Activated CD4-positive, alpha-beta T cell treated with anti-CD3 and anti-CD28 coated beads, Interleukin-2, amount 50 U/mL, for 24 hours (primary cell): Measurements from ENCODE around the gene RASSF6.
"Not testable (repeated sequence)": the region's sequence is repeated elsewhere in the genome, so short reads cannot be mapped to it uniquely, and the experiment has no call there.

Experiments
- DNase-seq, 2 donors: peaks; one replicate each; pipeline ENCODE4 v3.0.0-alpha.2; 2020; ENCODE audit warnings: low read depth in 1 of 2, low spot score in 1 of 2

Gene RASSF6

DNA sequence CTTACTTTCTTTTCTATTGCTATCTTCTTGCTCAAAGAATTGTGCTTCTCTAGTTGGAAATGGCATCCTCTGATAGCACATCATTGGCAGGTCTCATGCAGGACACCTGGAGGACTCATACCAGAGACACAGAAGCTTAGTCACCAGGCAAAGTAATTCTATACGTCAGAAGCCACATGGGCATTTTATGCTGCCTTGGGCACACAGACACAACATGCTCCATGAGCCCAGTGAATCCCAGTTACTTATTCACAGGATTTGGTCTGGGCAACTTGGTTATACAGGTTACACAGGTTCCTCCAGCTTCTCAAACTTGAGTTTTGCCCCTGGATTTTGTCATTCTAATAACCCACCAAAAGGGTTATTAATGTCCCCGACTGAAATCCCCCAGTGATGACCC is 7.1 kb downstream of the RASSF6 start:
- DNase-seq, result no peak

DNA sequence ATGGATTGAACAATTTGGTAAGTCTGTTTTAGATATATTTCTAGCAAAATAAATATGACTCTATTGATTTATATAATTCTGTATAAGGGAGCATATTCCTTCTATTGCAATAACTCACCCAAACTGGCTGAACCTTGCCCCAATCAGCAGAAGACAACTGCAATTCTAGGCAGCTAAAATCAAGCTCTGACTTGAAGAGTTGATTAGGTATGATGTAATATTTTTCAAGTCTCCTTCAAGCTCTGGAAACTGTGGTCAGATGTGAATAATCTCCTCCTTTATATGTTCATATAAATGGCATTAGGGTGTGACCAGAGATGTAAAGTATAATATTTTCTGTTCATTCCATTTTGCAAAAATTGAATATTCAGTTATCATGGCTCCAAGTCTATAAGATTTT is 8.2 kb downstream of the RASSF6 start:
- no peak for DNase-seq

DNA sequence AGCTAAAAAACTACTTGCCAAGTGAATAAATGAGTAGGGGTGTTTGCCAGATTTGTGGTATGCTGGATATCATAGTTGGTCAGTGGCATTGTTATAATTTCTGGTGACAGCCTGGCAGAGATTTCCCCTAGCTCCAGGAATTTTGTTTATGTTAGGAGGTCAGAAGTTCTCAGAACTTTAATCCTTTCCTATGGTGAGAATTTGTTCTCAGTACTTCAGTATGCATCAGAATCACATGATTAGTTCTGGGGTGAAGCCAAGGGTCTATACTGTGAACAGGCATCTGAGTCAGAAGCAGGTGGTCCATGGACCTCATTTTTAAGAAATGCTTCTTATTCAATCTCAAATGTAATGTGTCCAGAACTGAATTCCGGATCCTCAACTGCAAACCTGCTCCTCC is 10.5 kb downstream of the RASSF6 start:
- DNase-seq, result no peak

DNA sequence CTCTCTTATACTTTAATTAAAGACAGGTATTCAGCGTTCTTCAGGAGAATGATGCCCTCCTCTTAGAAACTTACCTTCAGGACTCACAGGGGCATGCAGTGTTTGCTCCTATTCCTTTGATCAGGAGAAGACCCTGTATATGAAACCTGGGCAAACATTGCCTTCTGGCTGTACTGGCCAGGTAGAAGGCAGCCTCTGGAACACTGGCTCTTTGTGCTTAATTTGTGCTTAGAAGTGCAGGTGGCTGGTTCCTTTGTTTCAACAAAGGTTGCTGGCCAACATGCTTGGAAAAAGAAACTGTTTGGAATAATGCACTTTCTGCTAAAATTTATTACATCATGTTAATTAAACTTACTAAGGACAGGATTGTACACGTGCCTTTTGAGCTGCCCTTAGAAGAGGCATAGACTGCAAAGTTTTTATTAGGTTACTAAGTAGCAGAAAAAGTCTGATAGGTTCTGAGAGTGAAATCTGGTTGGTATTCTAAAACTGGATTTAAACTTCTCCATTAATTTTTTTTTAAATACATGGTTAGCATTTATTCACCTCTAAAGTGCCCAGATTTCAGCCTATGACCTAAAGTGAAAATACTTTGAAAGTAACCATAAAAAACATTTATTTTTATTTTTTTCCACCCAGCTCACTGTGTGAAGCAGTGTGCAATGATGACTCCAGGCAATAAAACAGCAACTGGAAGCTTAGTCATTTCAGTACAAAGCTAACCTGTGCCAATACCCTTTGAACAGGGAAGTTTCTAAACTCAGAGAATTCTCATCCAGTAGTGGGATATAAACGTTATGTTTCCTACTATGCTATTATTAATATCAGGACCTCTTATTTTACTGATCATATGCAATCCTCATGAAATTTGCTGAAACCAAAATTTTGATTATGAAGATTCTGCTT is 11.3 kb downstream of the RASSF6 start:
- no peak for DNase-seq

DNA sequence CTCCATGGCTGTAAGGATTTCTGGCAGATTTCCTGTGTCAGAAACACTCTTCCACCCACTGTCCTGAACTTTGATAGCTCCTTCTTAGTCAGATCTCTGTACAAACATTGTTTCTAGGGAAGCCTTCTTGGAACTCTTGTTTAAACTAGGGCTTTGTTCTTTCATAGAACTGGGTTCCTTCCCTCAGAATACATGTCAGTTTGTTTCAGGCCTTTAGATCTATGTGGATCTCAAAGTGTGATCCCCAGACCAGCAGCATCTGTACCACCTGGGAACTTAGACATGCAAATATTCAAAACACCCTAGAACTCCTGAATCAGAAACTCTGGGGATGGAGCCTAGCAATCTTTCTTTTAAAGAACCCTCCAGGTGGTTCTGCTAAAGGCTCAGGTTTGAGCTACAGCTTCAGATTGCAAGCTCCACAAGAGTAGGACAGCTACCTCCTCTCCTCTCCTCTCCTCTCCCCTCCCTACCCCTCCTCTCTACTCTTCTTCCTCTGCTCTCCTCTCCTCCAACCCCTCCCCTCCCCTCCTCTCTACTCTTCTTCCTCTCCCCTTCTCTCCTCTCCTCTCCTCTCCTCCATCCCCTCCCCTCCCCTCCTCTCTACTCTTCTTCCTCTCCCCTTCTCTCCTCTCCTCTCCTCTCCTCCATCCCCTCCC is 12.7 kb downstream of the RASSF6 start:
- no peak for DNase-seq

DNA sequence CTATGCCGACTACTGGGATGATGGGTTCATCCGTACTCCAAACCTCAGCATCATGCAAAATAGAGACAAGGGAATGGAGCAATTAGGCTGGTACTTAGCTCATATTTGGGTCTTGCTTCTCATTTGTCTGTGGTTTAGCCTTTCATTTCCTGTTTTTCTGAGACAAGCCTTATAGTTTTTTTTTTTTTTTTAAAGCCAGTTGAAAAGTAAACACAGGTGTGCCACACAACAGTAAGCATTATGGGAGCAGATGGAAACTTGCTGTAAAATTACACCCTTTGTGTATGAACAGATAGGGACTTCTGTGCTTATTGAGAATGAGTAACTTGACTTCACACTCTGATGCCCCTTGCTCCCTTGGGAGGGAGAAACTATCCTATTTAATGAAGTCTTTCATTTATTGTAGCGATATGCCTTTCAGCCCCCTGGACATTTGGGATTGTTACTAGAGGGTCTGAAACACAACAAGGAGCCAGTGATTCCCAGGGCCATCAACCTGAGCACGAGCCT is 13.7 kb downstream of the RASSF6 start:
- no peak for DNase-seq

DNA sequence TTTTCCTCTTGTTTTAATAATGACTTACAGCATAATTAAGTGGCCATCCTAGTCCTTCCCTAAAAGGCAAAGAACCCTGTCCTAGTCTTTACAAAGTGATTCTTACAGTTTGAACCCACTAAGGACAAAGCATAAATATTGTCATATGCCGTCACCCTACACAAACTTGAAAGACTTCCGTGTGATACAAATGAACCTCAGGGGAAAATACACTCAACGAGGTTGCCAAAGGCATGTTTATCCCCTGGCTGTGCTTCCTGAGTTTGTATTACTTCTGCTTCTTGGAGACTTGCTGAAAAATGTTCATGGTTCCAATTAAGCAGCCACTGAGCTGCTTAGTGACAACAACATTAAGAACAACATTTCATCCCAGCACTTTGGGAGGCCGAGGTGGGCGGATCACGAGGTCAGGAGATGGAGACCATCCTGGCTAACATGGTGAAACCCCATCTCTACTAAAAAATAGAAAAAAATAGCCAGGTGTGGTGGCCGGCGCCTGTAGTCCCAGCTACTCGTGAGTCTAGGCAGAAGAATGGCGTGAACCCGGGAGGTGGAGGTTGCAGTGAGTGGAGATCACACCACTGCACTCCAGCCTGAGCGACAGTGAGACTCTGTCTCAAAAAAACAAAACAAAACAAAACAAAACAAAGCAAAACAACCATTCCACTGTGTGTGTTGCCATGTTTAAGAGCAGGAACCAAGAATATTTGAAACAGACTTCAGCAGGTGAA is 16.2 kb downstream of the RASSF6 start:
- DNase-seq, result no peak

DNA sequence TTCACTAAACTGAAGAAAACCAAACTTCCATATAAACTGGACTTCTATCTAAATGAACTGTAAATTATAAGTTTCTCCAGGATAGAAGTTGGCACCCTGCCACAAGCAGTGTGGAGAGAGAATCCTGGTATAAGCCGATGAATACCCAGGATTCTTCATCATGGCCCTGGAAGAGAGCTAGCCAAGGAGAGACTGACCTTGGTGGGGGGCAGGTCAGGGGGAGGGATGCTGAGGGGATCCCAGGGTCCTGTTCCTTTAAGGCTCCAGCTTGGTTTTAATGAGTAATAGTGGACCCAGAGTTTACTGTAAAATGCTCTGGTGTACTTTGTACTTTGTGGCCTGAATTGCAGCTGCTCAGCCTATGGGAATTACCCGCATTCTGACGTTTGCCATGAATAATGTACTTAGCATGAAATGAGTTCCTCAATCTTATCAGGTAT is 16.9 kb downstream of the RASSF6 start:
- DNase-seq, result no peak

DNA sequence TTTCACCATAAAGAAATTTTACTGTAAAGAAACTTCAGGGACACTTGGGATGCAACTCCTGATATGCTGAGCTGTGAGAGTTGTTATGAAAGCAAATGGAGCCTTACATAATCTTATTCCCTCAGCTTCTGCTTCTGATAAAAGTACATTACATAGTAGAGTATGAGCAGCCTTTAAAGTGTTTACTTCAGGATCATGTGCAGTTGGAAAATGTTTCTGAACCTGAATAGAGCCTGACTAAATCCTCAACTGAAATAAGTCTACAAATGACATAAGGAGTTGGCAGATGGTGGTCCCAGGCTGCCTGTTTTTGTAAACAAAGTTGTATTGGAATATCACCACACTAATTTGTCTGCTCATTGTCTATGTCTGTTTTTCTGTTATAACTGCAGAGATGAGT is 19.3 kb downstream of the RASSF6 start:
- no peak for DNase-seq

DNA sequence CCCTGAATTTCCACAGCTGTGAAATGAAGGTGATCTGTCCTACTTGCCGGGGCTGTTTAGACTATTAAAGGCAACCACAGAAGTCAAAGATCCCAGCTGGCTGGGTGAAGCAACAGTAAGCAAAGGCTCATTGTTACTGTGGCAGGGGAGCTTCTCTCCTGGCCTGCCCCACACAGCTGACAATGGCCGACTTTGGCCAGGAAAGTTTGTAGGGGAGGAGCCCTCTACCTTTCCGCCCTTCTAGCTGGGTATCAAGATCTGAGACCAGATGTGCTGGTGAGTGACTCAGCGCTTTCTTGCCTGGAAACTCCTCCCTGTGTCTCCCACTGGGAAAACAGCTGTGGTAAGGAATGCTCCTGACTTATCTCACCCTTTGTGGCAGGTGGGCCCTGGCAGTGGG is 21.1 kb downstream of the RASSF6 start:
- DNase-seq, result no peak

DNA sequence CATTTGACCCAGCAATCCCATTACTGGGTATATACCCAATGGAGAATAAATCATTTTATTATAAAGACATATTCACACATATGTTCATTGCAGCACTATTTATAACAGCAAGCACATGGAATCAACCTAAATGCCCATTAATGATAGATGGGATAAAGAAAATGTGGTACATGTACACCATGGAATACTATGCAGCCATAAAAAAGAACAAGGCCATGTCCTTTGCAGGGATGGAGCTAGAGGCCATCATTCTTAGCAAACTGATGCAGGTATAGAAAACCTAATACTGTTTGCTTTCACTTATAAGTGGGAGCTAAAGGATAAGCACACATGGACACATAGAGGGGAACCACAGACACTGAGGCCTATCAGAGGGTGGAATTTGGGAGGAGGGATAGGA is 22.6 kb downstream of the RASSF6 start:
- DNase-seq, result no peak

DNA sequence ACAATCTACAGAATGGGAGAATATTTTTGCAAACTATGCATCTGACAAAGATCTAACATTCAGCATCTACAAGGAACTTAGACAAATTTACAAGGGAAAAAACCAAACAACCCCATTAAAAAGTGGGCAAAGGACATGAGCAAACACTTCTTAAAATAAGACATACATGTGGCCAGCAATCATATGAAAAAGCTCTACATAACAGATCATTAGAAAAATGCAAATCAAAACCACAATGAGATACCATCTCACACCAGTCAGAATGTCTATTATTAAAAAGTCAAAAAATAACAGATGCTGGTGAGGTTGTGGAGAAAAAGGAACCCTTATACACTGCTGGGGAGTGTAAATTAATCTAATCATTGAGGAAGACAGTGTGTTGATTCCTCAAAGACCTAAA is 23.1 kb downstream of the RASSF6 start:
- not testable (repeated sequence) for DNase-seq

DNA sequence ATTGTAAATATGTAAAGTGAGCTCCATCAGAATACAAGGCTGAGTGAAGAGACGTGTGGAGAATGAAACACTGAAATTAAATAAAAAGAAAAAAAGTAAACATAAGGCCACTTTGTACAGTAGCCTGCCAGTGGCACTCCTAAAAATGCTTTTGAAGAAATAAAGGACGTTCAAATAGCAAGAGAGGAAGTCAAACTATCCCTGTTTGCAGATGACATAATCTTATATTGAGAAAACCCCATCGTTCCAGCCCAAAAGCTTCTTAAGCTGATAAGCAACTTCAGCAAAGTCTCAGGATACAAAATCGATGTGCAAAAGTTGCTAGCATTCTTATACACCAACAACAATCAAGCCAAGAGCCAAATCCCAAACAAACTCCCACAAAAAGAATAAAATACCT is 24.2 kb downstream of the RASSF6 start:
- no peak for DNase-seq

DNA sequence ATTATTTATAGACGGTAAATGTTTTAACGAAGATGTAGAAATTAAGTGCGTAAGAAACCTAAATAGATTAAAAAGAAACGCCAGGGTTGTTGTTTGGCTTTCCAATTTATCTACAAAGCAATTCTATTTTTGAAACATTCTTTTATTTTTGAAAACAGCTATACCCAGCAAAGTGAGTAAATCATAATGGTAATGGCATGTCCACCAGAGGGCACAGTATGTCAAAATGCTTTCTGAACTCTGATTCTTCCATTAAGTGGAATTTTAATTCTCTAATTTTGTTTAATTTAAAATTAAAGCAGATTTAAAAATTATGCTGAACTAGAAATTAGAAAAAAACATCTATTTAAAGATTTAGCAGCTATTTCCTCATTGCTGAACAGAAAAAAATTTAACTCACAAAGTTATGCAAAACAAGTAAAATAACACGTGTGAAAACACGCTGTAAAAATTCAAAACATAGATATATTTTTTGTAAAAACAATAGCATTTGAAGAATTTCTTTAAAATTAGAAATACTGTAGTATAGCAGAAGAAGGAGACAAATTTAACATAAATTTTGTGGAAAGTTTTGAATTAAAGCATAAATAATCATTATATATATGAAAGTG is 26.5 kb downstream of the RASSF6 start:
- no peak for DNase-seq

DNA sequence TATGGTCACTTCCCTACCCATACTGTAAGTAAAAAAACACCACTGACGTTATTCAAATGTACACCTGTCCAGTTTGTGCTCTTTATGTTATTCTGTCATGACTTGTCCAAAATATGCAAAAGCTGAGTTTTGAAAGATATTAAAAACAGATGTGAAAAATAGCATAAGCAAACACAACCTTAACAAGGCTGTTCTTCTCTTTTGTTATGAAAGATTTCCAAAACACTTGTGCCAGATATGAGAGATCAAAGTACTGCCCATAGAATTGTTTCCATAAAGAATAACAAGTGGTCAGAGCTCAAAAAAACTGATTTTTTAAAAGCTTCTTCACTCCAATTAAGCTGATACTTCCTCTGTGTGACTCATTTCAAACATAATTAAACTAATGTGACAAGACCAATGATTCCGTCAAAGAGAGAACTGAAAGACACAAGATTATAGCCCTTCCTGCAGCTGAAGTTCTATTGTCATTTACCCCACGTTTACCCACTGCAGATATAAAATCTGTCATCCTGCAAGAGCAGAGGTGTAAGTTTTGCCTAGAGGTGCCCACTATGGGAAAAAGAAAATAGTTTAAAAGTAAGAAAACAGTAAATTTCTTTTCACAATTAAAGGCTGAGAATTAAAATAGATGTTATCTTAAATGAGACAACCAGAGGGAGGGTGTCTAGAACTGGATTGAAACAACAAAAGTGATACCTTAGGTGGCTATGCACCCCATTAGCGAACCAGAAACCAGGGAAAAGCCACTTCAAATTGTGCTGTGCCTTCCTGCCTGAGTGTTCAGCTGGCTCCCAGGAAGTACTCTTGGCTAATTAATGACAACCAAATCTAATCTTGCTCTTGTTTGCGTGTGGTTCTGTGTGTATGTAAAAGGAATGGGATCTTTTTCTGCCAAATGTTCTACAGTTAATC is 30.1 kb downstream of the RASSF6 start:
- DNase-seq, result no peak

DNA sequence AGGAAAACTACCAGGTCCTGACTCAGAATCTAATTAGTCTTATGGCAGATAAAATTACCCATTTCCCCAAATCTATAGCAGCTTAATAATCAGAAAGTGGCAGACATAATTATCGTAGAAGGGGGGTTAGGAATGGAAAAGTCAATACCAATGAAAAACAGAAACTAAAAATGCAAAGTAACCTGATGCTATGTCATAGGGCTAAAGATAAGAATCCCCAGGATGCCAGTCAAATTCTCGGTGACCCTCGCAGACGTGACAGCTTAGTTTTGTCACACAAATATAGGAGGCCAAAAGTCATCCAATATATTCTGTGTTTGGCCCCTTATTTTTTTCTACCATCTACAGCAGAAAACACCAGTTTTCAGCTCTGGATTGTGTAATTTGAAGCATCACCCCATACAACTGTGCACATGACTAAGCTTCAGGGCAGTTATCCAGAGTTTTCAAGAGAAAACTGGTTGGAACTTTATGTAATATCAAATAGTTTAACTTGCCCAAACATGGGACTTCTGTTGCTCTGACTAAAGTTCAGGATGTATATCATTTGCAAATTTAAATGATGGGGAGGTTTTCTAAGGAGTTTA is 30.9 kb downstream of the RASSF6 start:
- DNase-seq, result no peak

DNA sequence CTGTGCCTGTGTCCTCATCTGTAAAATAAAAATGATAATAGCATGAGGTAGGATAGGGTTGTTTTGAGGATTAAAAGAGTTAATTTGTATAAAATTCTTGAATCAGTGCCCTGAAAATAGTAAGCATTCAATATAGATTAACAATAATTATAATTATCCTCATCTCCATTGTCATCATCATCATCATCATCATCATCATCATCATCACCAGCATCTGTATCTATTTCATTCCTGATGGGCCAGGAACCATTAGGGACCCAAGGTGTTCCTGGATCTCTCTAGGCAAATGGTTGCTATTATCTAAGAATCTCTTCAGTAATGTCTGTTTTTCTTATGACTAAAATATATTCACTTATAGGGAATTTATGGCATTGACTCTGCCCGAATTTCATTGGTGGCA is 31.6 kb downstream of the RASSF6 start:
- no peak for DNase-seq

DNA sequence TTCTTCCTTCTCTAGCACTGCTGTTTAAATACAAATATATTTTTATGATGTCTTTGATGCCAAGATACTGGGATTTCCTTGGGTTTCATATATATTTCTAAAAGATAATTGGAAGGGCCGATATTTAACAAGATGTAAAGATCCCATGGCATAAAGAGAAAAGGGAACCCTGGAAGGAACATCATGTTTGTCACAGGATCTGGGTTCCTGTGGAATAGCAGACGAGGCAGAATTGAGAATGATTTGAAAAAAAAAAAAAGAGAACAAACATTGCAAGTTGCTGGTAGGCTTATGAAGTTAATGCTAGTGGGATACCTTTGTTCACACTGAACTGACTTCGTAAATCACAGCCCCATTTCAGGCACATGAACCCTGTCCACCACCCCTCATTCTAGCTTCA is 33.6 kb downstream of the RASSF6 start:
- DNase-seq, result no peak

DNA sequence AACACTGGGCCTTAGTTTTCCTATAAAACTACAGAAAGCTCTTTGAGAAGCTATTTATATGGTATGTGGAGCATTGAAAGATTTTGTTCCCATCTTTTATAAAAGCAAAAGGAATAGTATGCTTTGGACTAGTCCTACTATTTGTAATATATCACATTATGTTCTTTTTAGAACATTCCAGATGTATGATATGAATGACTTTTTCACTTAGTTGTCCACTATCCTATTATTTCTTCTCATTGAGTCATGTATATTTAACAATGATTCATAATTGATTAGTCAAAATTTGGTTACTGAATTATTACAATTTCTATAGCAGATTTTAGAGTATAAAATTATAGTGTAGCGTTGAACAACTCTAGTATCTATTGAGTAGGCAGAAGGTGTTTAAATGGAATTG is 34.2 kb downstream of the RASSF6 start:
- no peak for DNase-seq

DNA sequence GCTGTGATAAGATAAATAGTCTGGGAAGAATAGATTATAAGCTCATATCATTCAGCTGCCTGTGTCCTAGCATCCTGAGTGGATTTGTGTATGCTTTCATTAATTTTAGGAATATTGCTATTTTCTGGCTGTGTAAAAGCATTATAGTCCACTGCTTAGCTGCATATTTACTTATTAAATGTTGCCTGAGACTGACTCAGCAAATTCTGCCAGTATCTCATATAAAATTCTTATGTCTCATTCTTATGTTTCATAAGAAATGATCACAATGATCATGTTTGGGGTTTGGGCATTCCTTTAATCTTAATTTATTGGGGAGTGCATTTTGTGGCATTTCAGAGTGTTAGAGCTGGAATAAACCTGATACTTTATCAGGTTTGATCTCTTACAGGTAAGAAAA is 34.9 kb downstream of the RASSF6 start:
- no peak for DNase-seq
